ENCODE data around the gene PTX4.
"Not testable (repeated sequence)": the region's sequence is repeated elsewhere in the genome, so short reads cannot be mapped to it uniquely, and the experiment has no call there.

Gene PTX4

DNA sequence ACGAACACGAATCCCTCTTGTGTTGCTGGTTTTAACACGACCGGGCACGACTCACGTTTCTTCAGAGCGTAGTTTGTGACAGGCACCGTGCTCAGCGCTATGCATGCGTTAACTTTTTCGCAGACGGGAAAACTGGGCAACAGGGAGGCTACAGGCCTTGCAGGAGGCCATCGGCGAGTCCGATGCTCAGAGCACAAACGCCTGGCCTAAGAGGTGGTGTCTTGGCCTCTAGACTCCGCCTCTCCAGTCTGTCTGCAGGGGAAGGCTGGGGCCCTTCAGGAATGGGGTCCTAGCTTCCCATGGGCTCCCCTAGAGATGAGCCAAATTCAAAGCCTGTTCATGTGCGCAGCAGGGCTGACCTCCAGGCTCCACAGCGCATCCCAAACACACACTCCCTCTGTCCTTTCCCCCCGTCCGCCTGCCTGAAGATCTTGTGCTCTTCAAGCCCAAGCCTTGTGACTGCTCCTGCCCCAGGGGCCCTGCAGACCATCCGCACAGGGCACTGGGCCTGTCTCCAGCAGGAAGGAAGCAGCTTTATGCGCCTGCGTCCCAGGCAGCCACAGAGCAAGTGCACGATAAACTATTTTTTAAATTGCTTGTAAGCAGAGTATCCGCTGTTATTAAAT is 17.1 kb downstream of the PTX4 start:
- Histone ChIP-seq H3K4me3 (replicated peaks; ENCODE audit: low read depth, low read length) (no peak overlapping the region; the same call in 1 of the 2 replicates), H3K36me3 (ENCODE audit: control insufficient read depth, insufficient read depth, low read length) (no peaks in the 10 kb centered on the region), H3K27me3 (replicated peaks; ENCODE audit: control insufficient read depth, insufficient read depth, low read length) (no peaks in the 10 kb centered on the region)
- TF ChIP-seq, protein P1, sequence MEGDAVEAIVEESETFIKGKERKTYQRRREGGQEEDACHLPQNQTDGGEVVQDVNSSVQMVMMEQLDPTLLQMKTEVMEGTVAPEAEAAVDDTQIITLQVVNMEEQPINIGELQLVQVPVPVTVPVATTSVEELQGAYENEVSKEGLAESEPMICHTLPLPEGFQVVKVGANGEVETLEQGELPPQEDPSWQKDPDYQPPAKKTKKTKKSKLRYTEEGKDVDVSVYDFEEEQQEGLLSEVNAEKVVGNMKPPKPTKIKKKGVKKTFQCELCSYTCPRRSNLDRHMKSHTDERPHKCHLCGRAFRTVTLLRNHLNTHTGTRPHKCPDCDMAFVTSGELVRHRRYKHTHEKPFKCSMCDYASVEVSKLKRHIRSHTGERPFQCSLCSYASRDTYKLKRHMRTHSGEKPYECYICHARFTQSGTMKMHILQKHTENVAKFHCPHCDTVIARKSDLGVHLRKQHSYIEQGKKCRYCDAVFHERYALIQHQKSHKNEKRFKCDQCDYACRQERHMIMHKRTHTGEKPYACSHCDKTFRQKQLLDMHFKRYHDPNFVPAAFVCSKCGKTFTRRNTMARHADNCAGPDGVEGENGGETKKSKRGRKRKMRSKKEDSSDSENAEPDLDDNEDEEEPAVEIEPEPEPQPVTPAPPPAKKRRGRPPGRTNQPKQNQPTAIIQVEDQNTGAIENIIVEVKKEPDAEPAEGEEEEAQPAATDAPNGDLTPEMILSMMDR (IDR thresholded peaks at IDR 0.05; ENCODE audit: insufficient read depth, low read length, poor library complexity, severe bottlenecking), result no peak
- DNase-seq (ENCODE audit: extremely low read depth, insufficient read length), result peak; percentile 3

DNA sequence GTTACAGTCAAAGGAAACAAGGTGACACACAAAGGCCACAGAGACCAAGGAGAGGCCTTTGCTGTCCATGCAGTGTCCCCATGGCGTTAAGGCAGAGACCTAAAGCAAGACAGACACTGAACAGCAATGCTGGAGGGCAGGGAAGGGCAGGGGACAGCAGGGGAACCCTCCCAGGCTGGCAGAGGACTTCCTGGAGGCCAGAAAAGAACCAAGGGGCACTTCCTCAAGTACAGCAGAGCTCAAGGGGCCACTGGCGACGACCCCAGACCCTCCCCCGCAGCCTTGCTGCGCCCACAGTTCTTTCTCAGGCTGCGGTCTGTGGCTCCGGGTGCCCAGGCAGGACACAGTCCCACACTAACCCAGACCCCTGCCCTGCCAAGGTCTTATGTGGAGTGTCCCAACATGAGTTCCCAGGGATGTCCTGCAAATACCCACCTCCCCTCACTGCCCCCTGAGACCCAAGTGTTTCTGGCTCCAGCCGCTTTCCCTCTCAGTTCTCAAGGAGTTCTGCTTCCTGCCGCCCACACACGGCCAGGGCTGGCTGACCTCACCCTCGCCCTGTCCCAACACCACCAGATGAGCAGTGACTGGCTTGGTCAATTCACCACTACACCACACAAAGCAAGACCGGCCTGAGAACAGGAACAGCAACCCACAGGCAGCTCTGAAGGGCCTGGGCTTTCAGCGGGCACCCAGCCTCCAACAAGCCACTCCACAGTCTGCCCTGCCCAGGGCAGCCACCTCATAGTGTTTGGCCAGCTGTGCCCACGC is 18.1 kb downstream of the PTX4 start:
- Histone ChIP-seq H3K36me3 (ENCODE audit: control insufficient read depth, insufficient read depth, low read length) (no peaks in the 10 kb centered on the region), H3K27me3 (replicated peaks; ENCODE audit: control insufficient read depth, insufficient read depth, low read length) (no peaks in the 10 kb centered on the region), H3K4me3 (replicated peaks; ENCODE audit: low read depth, low read length) (no peak overlapping the region; the same call in none of the 2 replicates)
- TF ChIP-seq, protein P1 (IDR thresholded peaks at IDR 0.05; ENCODE audit: insufficient read depth, low read length, poor library complexity, severe bottlenecking), result no peak
- peak; percentile 10 for DNase-seq (ENCODE audit: extremely low read depth, insufficient read length)

DNA sequence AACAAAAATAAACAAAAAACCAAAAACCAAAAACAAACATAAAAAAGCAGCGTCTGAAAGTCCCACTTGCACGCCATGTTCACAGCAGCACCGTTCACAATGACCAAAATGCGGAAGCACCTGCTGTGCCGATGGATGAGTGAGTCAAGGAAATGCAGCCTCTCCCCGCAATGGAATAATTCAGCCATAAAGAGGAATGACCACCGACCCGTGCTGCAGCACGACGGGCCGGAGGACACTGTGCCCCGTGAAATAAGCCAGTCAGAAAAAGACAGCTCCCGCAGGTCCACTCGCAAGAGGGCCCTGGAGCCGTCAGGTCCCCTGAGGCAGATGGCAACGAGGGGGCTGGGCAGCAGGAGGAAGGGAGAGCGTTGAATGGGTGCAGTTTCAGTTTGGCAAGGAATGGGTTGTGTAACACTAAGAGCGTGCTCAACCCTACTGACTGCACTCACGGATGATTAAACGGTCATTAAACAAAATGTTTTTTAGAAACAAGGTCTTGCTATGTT is 19.0 kb downstream of the PTX4 start:
- H3K4me3 ChIP-seq (replicated peaks; ENCODE audit: low read depth, low read length), result no peak overlapping the region
- TF ChIP-seq, protein P1 (IDR thresholded peaks at IDR 0.05; ENCODE audit: insufficient read depth, low read length, poor library complexity, severe bottlenecking), result no peak
- DNase-seq (ENCODE audit: extremely low read depth, insufficient read length), result no peak
- H3K27me3 ChIP-seq (replicated peaks; ENCODE audit: control insufficient read depth, insufficient read depth, low read length), result no peaks in the 10 kb centered on the region
- H3K36me3 ChIP-seq (ENCODE audit: control insufficient read depth, insufficient read depth, low read length), result no peaks in the 10 kb centered on the region

DNA sequence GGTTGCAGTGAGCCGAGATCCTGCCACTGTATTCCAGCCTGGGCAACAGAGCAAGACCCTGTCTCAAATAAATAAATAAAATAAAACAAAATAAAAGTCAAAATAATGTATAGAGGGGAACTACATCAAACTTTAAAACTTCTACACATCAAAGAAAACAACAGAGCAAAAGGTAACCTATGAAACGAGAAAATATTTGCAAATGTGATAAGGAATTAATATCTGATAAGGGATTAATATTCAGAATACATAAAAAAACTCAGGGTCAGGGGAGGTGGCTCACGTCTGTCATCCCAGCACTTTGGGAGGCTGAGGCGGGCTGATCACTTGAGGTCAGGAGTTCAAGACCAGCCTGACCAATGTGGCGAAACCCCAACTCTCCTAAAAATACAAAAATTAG is 19.6 kb downstream of the PTX4 start:
- not testable (repeated sequence) for H3K27me3 ChIP-seq (replicated peaks; ENCODE audit: control insufficient read depth, insufficient read depth, low read length); H3K36me3 ChIP-seq (ENCODE audit: control insufficient read depth, insufficient read depth, low read length); H3K4me3 ChIP-seq (replicated peaks; ENCODE audit: low read depth, low read length); DNase-seq (ENCODE audit: extremely low read depth, insufficient read length)

DNA sequence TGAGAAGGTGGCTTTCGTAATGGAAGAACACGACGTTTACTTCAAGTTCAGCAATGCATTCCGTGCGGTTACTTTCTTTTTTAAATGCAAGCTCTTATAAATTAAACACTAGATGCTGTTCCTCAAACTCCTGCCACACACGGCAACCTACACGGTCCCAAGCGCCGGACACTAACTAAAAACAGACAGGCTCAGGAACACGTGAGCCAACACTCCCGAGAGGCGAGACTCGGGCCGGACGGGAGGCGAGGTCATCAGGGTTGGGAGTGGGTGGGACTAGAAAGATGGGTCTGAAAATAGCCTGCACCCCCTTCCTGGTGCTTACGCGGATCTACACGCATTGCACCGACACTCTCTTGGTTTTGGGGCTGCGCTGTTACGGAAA is 20.3 kb downstream of the PTX4 start:
- peak; percentile 5 for DNase-seq (ENCODE audit: extremely low read depth, insufficient read length)
- Histone ChIP-seq H3K4me3 (replicated peaks; ENCODE audit: low read depth, low read length) (no peak overlapping the region), H3K36me3 (ENCODE audit: control insufficient read depth, insufficient read depth, low read length) (no peaks in the 10 kb centered on the region), H3K27me3 (replicated peaks; ENCODE audit: control insufficient read depth, insufficient read depth, low read length) (no peaks in the 10 kb centered on the region)
- TF ChIP-seq, protein P1 (IDR thresholded peaks at IDR 0.05; ENCODE audit: insufficient read depth, low read length, poor library complexity, severe bottlenecking), result no peak

DNA sequence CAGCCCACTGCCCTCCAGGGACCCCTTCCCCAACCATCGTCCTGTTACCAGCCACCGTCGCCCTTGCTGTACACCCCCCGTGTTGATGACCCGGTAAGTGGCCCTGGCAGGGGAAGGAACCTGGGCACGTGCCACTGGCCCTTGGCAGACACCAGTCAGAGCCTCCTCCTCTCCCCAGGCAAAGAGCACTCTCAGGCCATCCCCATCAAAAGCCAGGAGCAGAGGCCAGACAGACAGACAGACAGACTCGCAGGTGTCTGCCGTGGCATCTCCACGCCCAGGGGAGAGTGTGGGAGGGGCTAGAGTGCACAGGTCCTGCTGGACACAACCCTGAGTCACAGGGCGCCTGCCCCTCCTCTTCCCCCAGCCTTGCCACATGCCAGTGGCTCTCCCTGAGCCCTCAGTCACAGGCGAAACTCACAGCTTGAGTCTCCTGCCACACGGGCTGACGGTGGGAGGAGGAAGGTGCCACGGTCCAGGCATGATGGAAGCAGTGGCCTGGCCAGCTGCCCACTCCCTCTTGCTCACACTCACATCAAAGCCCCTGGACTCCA is 21.7 kb downstream of the PTX4 start:
- no peak overlapping the region for H3K4me3 ChIP-seq (replicated peaks; ENCODE audit: low read depth, low read length)
- H3K36me3 ChIP-seq (ENCODE audit: control insufficient read depth, insufficient read depth, low read length), result no peaks in the 10 kb centered on the region
- H3K27me3 ChIP-seq (replicated peaks; ENCODE audit: control insufficient read depth, insufficient read depth, low read length), result no peaks in the 10 kb centered on the region
- TF ChIP-seq, protein P1 (IDR thresholded peaks at IDR 0.05; ENCODE audit: insufficient read depth, low read length, poor library complexity, severe bottlenecking), result no peak
- peak; percentile 6 for DNase-seq (ENCODE audit: extremely low read depth, insufficient read length)
